ENCODE measurements around the gene MROH2B. TPM values are rescaled to one million over a fixed set of nuclear protein-coding genes. Genes with fewer than 3 reads are reported as not detected.

MROH2B gene
- total RNA-seq, 1 donor, result not detected

GRCh38 chr5:41003670-41004376 is 67.3 kb downstream of the MROH2B start:
- no peak overlapping the region for H3K4me3 ChIP-seq (ENCODE audit: low read depth, low read length)
- no peak for TF ChIP-seq CTCF (IDR thresholded peaks at IDR 0.05; ENCODE audit: insufficient read depth, low read depth, low read length)
- DNase-seq (ENCODE audit: low read depth), result no peak

GRCh38 chr5:40999966-41000365 is 71.2 kb downstream of the MROH2B start:
- TF ChIP-seq CTCF (IDR thresholded peaks at IDR 0.05; ENCODE audit: insufficient read depth, low read depth, low read length), result no peak
- no peak for DNase-seq (ENCODE audit: low read depth)
- no peak overlapping the region for H3K4me3 ChIP-seq (ENCODE audit: low read depth, low read length)

GRCh38 chr5:40999142-40999541 is 72.0 kb downstream of the MROH2B start:
- H3K4me3 ChIP-seq (ENCODE audit: low read depth, low read length), result no peak overlapping the region
- no peak for DNase-seq (ENCODE audit: low read depth)
- TF ChIP-seq CTCF (IDR thresholded peaks at IDR 0.05; ENCODE audit: insufficient read depth, low read depth, low read length), result no peak

GRCh38 chr5:40995801-40996586 is 75.1 kb downstream of the MROH2B start:
- H3K4me3 ChIP-seq (ENCODE audit: low read depth, low read length), result no peak overlapping the region
- TF ChIP-seq CTCF (IDR thresholded peaks at IDR 0.05; ENCODE audit: insufficient read depth, low read depth, low read length), result no peak
- no peak for DNase-seq (ENCODE audit: low read depth)

GRCh38 chr5:40991981-40992559 is 79.1 kb downstream of the MROH2B start:
- TF ChIP-seq CTCF (IDR thresholded peaks at IDR 0.05; ENCODE audit: insufficient read depth, low read depth, low read length), result no peak
- no peak for DNase-seq (ENCODE audit: low read depth)

GRCh38 chr5:40991168-40991980 is 79.8 kb downstream of the MROH2B start:
- DNase-seq (ENCODE audit: low read depth), result peak; percentile 83
- TF ChIP-seq CTCF (IDR thresholded peaks at IDR 0.05; ENCODE audit: insufficient read depth, low read depth, low read length), result no peak
- no peak overlapping the region for H3K4me3 ChIP-seq (ENCODE audit: low read depth, low read length)

More at GRCh38 chr5:40991981-40992559, 79.1 kb downstream of the MROH2B start:
- H3K4me3 ChIP-seq (ENCODE audit: low read depth, low read length), result no peak overlapping the region

Data from fibroblast of villous mesenchyme (primary cell).